Stimulated activated CD4-positive, alpha-beta T cell treated with anti-CD3 and anti-CD28 coated beads, Interleukin-2, amount 100 ng/mL, for 24 hours (primary cell): ENCODE results near the gene BCL2L2.
"Not testable (repeated sequence)": the region's sequence is repeated elsewhere in the genome, so short reads cannot be mapped to it uniquely, and the experiment has no call there.

ENCODE experiments used
- DNase-seq, 2 donors: peaks; one replicate each; pipeline ENCODE4 v3.0.0-alpha.2; 2020

Gene BCL2L2

GRCh38 chr14:23306412-23307145, at the start of gene BCL2L2:
Gene BCL2L2 (plus strand): TSS chr14:23306833. CDS start chr14:23307768, 935 bp downstream.
- DNase-seq, result no peak

- DNase-seq, result no peak
These were observed 48.4 kb upstream of the BCL2L2 start for GRCh38 chr14:23258256-23258655.

GRCh38 chr14:23259426-23259825, 47.2 kb upstream of the BCL2L2 start:
- DNase-seq, result no peak

GRCh38 chr14:23260849-23261248, 45.8 kb upstream of the BCL2L2 start:
- DNase-seq, result not testable (repeated sequence)

GRCh38 chr14:23269193-23269592, 37.4 kb upstream of the BCL2L2 start:
- no peak for DNase-seq

GRCh38 chr14:23275412-23275811, 31.2 kb upstream of the BCL2L2 start:
- DNase-seq, result no peak

GRCh38 chr14:23277189-23277588, 29.4 kb upstream of the BCL2L2 start:
- DNase-seq, result no peak

- DNase-seq, result not testable (repeated sequence)
These were observed 28.7 kb upstream of the BCL2L2 start for GRCh38 chr14:23277928-23278327.

GRCh38 chr14:23281247-23281646, 25.4 kb upstream of the BCL2L2 start:
- no peak for DNase-seq

- DNase-seq, result peak in 1 of 2 donors; percentile 17
These were observed 21.7 kb upstream of the BCL2L2 start for GRCh38 chr14:23284654-23285529.

GRCh38 chr14:23285530-23286019, 21.1 kb upstream of the BCL2L2 start:
- DNase-seq, result no peak

GRCh38 chr14:23286020-23286901, 20.4 kb upstream of the BCL2L2 start, which contains the start of gene HOMEZ:
Gene HOMEZ (minus strand): TSS chr14:23286132. CDS start chr14:23285952, 180 bp downstream.
- DNase-seq, result peak; percentile 99

- DNase-seq, result no peak
These were observed 19.6 kb upstream of the BCL2L2 start for GRCh38 chr14:23286902-23287479.

- DNase-seq, result peak; percentile 54 to 58
These were observed 11.7 kb upstream of the BCL2L2 start for GRCh38 chr14:23294734-23295561.

GRCh38 chr14:23296012-23296777, 10.4 kb upstream of the BCL2L2 start:
- DNase-seq, result no peak

GRCh38 chr14:23297096-23297495, 9.5 kb upstream of the BCL2L2 start:
- DNase-seq, result no peak

- DNase-seq, result no peak
These were observed 8.9 kb upstream of the BCL2L2 start for GRCh38 chr14:23297611-23298277.

GRCh38 chr14:23299211-23299957, 7.2 kb upstream of the BCL2L2 start:
- DNase-seq, result no peak
